HepG2 (cell line): Measurements from ENCODE around the gene PAXIP1. TPM values are rescaled to one million over a fixed set of nuclear protein-coding genes. Genes with fewer than 3 reads are reported as not detected.

Source experiments
- ARID2 ChIP-seq: sonication (generic); formaldehyde crosslinking; IDR thresholded peaks from 2 replicates; pipeline ENCODE4 v1.8.1; 2022; ENCODE audit warnings: mild to moderate bottlenecking, missing genetic modification reagents, borderline replicate concordance
- ARNTL ChIP-seq: sonication (generic); formaldehyde crosslinking; IDR thresholded peaks from 2 replicates; pipeline ENCODE4 v1.4.0; 2020; ENCODE audit warnings: mild to moderate bottlenecking, missing genetic modification reagents
- CENPBD1 ChIP-seq: sonication (generic); formaldehyde crosslinking; IDR thresholded peaks from 2 replicates; pipeline ENCODE4 v1.8.0; 2022; ENCODE audit warnings: missing genetic modification reagents, low read depth, mild to moderate bottlenecking, borderline replicate concordance
- DMAP1 ChIP-seq: IDR thresholded peaks from 2 replicates; pipeline ENCODE4 v1.6.1; 2016
- ELF4 ChIP-seq: sonication (generic); formaldehyde crosslinking; IDR thresholded peaks from 2 replicates; pipeline ENCODE4 v1.5.0; 2020; ENCODE audit warnings: missing genetic modification reagents, mild to moderate bottlenecking, moderate library complexity, borderline replicate concordance
- FOXJ3 ChIP-seq: sonication (generic); formaldehyde crosslinking; IDR thresholded peaks from 2 replicates; pipeline ENCODE4 v1.4.0; 2020; ENCODE audit warnings: missing genetic modification reagents, mild to moderate bottlenecking, borderline replicate concordance
- ISL2 ChIP-seq: sonication (generic); formaldehyde crosslinking; IDR thresholded peaks from 2 replicates; pipeline ENCODE4 v1.5.0; 2020; ENCODE audit warnings: missing genetic modification reagents
- KAT7 ChIP-seq: IDR thresholded peaks from 2 replicates; pipeline ENCODE4 v1.6.1; 2018; ENCODE audit warnings: borderline replicate concordance, missing compliant biosample characterization
- PRPF4 ChIP-seq: fragments of 200-400 bp; formaldehyde crosslinking; IDR thresholded peaks from 2 replicates; pipeline ENCODE4 v1.6.1; 2016; ENCODE audit warnings: low read length, low read depth; ENCODE audit not compliant: poor library complexity, severe bottlenecking
- RXRA ChIP-seq: sonication (generic); formaldehyde crosslinking; IDR thresholded peaks from 2 replicates; pipeline ENCODE4 v1.5.1; 2020; ENCODE audit warnings: missing genetic modification reagents
- SAFB2 ChIP-seq: sonication (generic); formaldehyde crosslinking; IDR thresholded peaks from 2 replicates; pipeline ENCODE4 v1.5.1; 2020; ENCODE audit warnings: missing genetic modification reagents, low read depth, mild to moderate bottlenecking, borderline replicate concordance
- SOX5 ChIP-seq: IDR thresholded peaks from 2 replicates; pipeline ENCODE4 v1.6.1; 2016; ENCODE audit warnings: borderline replicate concordance
- XRCC5 ChIP-seq: fragments of 200-400 bp; formaldehyde crosslinking; optimal IDR thresholded peaks from 2 replicates; pipeline ENCODE3; 2017; ENCODE audit warnings: mild to moderate bottlenecking, low read length
- ZFP37 ChIP-seq: sonication (generic); formaldehyde crosslinking; IDR thresholded peaks from 2 replicates; pipeline ENCODE4 v1.4.0; 2020; ENCODE audit warnings: missing genetic modification reagents, borderline replicate concordance
- ZMYM2 ChIP-seq: sonication (generic); formaldehyde crosslinking; IDR thresholded peaks from 2 replicates; pipeline ENCODE4 v1.8.0; 2022; ENCODE audit warnings: mild to moderate bottlenecking, missing genetic modification reagents
- ZNF225 ChIP-seq: sonication (generic); formaldehyde crosslinking; IDR thresholded peaks from 2 replicates; pipeline ENCODE4 v1.4.0; 2020; ENCODE audit warnings: mild to moderate bottlenecking, missing genetic modification reagents
- ZNF292 ChIP-seq: sonication (generic); formaldehyde crosslinking; IDR thresholded peaks from 2 replicates; pipeline ENCODE4 v1.8.1; 2022; ENCODE audit warnings: mild to moderate bottlenecking, low read depth, missing genetic modification reagents, borderline replicate concordance
- ZNF333 ChIP-seq: sonication (generic); formaldehyde crosslinking; IDR thresholded peaks from 2 replicates; pipeline ENCODE4 v1.4.0; 2020; ENCODE audit warnings: mild to moderate bottlenecking, missing genetic modification reagents, borderline replicate concordance
- polyA plus RNA-seq, 8 experiments: library from polyadenylated mRNA; depleted of rRNA in 3 of 8; stranded (reverse) in 7 of 8; unstranded in 1 of 8; fragments of >200 nt; fragmentation: Illumina TruSeq in 4 of 8; extraction: Trizol in 4 of 8; gene quantifications; 2 replicates each; pipeline versions ENCODE4 v1.2.1 to v1.2.3, GENCODE V29; 2011 to 2016; ENCODE audit warnings: low read depth in 4 of 8, missing spikeins in 1 of 8, mixed read lengths in 1 of 8; ENCODE audit not compliant: insufficient read depth in 1 of 8
- total RNA-seq, 5 experiments: library from RNA; depleted of rRNA; stranded (reverse); fragments of >200 nt; fragmentation: Illumina TruSeq; extraction: Trizol; gene quantifications; 2 replicates each; pipeline ENCODE4 v1.2.3, GENCODE V29; 2016; ENCODE audit warnings: low read depth in 1 of 5
- TF ChIP-seq, protein P1 (sequence below): sonication (generic); formaldehyde crosslinking; IDR thresholded peaks from 2 replicates; pipeline ENCODE4 v1.9.0; 2021; ENCODE audit warnings: mild to moderate bottlenecking, missing genetic modification reagents
- TF ChIP-seq, protein P2 (sequence below): sonication (generic); formaldehyde crosslinking; IDR thresholded peaks from 2 replicates; pipeline ENCODE4 v1.4.0; 2020; ENCODE audit warnings: missing genetic modification reagents, mild to moderate bottlenecking, borderline replicate concordance

Gene PAXIP1
- total and polyA plus RNA-seq, 2 of the 13 experiments (the other 11 are each of a cell fraction or from before 2014, with no cell fraction given) = 11.6 to 16.2 TPM

DNA sequence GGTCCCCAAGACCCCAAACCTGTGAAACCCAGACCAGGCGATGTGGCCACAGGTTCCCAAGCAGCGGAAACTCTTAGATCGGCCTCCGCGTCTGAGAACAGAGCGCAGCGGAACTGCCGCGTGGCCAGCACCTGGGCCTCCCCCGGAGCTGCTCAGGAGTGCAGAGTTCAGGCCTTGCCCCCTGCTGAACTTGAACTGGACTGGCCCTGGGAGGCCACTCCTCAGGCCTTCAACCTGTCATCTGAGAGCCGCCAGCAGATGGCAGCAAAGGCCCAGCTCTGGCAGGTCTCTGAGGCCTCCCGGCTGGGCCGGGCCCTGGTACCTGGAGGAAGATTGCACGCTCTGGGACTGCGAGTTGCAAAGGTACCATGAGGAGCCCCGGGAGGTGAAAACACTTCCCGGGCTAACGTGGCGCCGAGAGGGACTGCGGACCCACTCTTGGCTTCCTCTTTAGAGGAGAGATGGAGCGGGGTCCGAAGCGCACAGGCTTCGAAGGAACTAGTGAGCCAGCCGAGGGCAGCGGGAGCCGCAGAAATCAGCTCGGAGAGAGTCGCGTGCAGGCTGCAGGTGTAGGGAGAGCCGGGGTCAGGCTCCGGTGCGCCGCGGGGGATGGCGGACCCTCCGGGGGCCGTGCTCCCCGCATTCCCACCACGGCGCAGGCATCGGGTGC lies 89.2 kb downstream of the PAXIP1 start (continued):
- TF ChIP-seq, protein P1, sequence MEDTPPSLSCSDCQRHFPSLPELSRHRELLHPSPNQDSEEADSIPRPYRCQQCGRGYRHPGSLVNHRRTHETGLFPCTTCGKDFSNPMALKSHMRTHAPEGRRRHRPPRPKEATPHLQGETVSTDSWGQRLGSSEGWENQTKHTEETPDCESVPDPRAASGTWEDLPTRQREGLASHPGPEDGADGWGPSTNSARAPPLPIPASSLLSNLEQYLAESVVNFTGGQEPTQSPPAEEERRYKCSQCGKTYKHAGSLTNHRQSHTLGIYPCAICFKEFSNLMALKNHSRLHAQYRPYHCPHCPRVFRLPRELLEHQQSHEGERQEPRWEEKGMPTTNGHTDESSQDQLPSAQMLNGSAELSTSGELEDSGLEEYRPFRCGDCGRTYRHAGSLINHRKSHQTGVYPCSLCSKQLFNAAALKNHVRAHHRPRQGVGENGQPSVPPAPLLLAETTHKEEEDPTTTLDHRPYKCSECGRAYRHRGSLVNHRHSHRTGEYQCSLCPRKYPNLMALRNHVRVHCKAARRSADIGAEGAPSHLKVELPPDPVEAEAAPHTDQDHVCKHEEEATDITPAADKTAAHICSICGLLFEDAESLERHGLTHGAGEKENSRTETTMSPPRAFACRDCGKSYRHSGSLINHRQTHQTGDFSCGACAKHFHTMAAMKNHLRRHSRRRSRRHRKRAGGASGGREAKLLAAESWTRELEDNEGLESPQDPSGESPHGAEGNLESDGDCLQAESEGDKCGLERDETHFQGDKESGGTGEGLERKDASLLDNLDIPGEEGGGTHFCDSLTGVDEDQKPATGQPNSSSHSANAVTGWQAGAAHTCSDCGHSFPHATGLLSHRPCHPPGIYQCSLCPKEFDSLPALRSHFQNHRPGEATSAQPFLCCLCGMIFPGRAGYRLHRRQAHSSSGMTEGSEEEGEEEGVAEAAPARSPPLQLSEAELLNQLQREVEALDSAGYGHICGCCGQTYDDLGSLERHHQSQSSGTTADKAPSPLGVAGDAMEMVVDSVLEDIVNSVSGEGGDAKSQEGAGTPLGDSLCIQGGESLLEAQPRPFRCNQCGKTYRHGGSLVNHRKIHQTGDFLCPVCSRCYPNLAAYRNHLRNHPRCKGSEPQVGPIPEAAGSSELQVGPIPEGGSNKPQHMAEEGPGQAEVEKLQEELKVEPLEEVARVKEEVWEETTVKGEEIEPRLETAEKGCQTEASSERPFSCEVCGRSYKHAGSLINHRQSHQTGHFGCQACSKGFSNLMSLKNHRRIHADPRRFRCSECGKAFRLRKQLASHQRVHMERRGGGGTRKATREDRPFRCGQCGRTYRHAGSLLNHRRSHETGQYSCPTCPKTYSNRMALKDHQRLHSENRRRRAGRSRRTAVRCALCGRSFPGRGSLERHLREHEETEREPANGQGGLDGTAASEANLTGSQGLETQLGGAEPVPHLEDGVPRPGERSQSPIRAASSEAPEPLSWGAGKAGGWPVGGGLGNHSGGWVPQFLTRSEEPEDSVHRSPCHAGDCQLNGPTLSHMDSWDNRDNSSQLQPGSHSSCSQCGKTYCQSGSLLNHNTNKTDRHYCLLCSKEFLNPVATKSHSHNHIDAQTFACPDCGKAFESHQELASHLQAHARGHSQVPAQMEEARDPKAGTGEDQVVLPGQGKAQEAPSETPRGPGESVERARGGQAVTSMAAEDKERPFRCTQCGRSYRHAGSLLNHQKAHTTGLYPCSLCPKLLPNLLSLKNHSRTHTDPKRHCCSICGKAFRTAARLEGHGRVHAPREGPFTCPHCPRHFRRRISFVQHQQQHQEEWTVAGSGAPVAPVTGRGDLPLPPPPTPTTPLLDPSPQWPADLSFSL (CRISPR knock-in tag) = no peak
- TF ChIP-seq FOXJ3 (CRISPR knock-in tag) (peak; percentile 39; the same call in 1 of the 2 replicates), ZNF225 (CRISPR knock-in tag) (0 out of 2 replicates have a peak, but pooled peaks have one; percentile 58), ZMYM2 (CRISPR knock-in tag) (peak; percentile 70; the same call in 1 of the 2 replicates), SOX5 (peak; percentile 76), ELF4 (no peak), PRPF4 (no peak), ARID2 (no peak), ZFP37 (CRISPR knock-in tag) (0 out of 2 replicates have a peak, but pooled peaks have one; percentile 35), ARNTL (CRISPR knock-in tag) (no peak), KAT7 (no peak), CENPBD1 (no peak), ISL2 (peak; percentile 59), SAFB2 (CRISPR knock-in tag) (no peak), DMAP1 (CRISPR knock-in tag) (peak; percentile 83), ZNF333 (CRISPR knock-in tag) (peak; percentile 67; the same call in 1 of the 2 replicates), XRCC5 (peak; percentile 89), RXRA (peak; percentile 100), ZNF292 (peak; percentile 62; the same call in 1 of the 2 replicates)
- TF ChIP-seq, protein P2, sequence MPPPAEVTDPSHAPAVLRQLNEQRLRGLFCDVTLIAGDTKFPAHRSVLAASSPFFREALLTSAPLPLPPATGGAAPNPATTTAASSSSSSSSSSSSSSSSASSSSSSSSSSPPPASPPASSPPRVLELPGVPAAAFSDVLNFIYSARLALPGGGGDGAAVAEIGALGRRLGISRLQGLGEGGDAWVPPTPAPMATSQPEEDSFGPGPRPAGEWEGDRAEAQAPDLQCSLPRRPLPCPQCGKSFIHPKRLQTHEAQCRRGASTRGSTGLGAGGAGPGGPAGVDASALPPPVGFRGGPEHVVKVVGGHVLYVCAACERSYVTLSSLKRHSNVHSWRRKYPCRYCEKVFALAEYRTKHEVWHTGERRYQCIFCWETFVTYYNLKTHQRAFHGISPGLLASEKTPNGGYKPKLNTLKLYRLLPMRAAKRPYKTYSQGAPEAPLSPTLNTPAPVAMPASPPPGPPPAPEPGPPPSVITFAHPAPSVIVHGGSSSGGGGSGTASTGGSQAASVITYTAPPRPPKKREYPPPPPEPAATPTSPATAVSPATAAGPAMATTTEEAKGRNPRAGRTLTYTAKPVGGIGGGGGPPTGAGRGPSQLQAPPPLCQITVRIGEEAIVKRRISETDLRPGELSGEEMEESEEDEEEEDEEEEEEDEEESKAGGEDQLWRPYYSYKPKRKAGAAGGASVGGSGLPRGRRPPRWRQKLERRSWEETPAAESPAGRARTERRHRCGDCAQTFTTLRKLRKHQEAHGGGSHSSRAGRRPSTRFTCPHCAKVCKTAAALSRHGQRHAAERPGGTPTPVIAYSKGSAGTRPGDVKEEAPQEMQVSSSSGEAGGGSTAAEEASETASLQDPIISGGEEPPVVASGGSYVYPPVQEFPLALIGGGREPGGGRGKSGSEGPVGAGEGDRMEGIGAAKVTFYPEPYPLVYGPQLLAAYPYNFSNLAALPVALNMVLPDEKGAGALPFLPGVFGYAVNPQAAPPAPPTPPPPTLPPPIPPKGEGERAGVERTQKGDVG (CRISPR knock-in tag) = peak; percentile 26; the same call in 1 of the 2 replicates
